ENCODE results near the gene CRYGS.
"Not testable (repeated sequence)": the region's sequence is repeated elsewhere in the genome, so short reads cannot be mapped to it uniquely, and the experiment has no call there.

CRYGS gene

DNA sequence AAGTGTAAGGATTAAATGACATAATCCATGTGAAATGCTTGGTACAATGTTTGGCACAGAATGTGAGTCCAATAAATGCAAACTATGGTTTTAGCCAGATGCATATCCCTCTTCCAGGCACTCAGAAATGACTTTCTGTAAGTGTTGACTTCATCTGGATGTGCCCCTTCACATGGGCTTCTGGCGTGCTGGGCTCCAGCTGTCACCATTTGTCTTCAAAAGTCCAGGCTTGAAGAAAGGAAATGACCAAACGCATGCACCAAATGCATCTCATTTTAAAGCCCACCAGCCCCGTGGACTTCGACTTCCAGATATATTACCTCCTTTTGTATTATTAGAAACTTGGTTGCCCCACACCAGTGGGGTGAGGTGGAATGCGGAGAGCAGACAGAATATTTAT lies 23.7 kb downstream of the CRYGS start:
- no peak for DNase-seq (ENCODE audit: extremely low read depth in 1 of 2, low read depth in 1 of 2)

DNA sequence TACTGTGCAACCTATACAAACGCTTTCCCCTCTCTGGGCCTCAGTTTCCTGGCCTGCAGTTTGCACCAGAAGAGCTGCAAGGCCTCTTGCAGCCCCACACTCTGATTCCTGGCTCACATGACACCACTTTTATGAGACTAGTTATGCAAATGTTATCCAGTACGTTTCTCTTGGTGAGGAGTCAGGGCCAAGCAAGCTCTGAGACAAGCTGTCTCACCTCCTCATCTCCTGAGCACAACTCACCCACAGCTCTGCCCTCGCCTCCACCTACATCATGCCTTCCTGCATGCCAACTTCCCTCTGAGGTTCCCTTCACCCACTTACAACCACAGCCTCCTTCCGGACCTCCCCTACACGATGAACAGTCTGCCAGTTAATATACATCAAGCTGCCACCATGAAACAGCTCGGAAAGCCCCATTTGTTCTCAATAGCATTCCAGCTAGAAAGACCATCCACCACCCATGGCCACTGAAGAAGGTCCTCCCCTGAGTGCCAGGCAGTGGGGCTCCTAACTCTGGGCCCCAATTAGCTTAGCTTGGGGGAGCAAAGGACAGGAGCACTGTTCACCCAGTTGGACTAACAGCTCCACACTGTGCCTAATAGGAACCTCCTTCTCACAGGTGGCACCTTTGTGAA lies 25.0 kb downstream of the CRYGS start:
- peak in 1 of 2 donors; percentile 59 for DNase-seq (ENCODE audit: extremely low read depth in 1 of 2, low read depth in 1 of 2)

DNA sequence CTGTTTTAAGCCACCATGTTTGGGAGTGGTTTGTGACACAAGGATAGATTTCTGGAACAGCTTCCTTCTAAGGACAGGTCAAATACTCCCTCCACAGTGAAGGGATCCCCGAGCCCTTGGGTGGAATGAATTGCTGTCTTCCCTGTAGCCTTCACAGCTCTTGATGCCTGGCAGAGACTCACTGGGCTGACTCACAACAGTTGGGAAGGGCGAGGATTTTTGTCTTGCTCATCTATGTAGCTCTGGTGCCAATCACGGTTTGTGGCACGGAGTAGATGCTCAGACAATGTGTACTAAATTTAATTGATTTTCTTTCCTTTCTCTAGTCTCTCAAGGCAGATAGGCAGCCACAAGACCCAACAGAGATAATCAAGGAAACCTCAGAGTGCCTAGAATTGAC lies 27.0 kb downstream of the CRYGS start:
- DNase-seq (ENCODE audit: extremely low read depth in 1 of 2, low read depth in 1 of 2) = no peak

DNA sequence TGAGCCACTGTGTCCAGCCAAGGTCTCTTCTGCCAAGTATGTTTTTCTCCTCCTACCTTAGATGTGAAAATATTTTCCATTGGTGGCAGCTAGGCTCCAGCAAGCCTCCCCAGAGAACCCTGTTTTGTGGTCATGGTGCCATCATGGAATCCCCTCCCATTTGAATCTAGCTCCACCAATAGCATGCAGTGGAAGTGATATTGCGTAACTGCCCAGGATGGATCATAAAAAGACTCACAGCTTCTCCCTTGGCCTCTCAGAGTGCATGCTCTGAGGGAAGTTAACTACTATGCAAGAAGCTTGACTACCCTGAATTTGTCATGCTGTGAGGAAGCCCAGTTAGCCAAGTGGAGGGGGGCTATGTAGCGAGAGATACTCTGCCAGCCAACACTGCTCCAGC lies 27.5 kb downstream of the CRYGS start:
- DNase-seq (ENCODE audit: extremely low read depth in 1 of 2, low read depth in 1 of 2) = no peak

DNA sequence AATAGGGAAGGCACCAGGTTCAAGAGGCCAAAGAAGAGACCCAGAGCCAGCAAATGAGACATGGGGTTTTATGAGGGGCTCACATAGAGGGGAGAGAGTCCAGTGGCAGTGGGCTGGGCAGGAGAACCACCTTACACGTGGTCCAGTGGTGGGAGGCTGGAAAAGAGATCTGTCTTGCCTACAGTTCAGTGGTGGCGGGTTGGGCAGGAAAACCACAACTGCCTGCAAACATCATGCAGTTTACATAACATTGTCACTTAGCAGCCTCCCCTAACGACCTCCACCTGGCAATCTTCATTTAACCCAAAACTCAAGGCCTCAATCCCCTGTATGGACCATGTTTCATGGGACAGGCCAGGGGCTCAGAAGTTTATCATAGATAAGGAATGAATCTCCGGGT lies 29.1 kb downstream of the CRYGS start:
- no peak for DNase-seq (ENCODE audit: extremely low read depth in 1 of 2, low read depth in 1 of 2)

DNA sequence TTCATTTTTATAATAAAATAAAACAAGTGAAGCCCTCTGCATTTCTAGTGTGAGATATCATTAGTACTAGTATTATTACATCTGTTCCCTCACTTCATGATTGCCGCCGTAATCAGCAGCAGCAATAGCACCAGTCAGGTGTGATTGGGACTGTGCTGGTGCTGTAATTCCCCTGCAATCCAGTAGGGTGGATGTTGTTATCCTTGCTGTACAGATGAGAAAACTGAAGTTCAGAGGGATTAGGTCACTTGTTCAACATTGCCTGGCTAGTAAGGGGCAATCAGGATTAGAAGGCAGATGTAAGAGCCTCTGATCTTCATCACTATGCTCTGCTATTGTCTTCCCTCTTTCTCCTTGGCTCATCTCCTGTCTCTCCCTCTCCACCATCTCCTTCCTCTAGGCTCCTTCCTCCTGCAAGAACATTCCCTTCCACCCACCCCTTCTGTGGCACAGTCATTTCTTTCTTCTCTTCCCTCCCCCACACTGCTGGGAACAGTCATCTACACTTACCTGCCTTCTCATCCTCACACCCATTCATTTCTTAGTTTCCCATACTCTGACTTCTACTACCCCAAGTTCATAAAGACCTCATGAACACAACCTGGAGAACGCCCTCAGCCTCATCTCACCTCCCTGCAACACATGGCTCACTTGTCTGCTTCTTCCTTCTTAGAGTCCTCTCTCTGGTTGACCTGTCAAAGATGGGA lies 29.7 kb downstream of the CRYGS start:
- DNase-seq (ENCODE audit: extremely low read depth in 1 of 2, low read depth in 1 of 2) = no peak

DNA sequence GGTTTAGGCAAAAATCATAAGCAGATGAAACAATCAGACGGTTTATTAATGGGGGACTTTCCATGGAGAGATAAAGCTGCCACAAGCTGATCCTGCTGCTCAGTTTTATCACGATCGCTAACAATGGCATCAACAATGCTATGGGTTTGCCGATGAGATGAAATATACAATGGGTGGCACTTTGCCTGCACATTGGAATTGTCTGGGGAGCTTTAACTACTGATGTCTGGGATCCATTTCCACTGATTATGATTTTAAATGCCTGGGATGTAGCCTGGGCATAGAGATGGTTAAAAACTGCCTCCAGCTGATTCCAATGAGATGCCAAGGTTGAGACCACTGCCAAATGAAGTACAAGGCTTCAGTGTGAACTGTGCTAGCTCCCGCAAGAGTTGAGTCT lies 30.8 kb downstream of the CRYGS start:
- DNase-seq (ENCODE audit: extremely low read depth in 1 of 2, low read depth in 1 of 2) = no peak

DNA sequence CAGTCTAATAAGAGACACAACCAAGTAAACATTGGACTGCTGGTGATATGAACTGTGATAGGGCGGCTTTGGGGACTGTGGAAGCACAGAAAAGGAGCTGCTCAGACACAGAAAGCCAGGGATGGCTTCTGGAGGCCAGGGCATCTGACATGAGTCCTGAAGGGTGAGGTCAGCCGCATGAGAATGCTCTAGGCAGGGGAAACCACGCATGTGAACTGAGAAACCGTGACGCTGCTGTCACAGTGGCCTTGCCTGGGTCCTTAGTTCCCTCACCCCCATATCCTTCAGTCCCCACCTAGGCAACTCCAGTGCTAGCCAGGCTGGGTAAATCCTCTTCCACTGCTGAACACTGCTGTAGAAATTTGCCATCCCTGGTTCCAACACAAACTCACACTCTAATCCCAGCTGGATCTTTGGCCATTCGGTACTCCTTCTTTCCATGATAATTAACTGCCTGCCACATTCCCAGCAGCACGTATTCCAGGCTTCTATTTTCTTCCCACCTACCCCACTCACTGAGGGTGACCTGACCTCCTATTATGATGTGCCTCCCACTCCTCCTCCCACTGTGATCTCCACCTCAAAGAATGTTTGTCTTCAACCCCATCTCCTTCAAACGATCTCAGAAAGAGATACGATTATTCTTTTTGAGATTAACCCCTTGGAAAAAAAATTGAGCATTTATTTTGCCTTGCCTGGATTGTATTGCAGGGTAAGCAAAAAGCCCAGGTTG lies 31.4 kb downstream of the CRYGS start:
- DNase-seq (ENCODE audit: extremely low read depth in 1 of 2, low read depth in 1 of 2) = no peak

DNA sequence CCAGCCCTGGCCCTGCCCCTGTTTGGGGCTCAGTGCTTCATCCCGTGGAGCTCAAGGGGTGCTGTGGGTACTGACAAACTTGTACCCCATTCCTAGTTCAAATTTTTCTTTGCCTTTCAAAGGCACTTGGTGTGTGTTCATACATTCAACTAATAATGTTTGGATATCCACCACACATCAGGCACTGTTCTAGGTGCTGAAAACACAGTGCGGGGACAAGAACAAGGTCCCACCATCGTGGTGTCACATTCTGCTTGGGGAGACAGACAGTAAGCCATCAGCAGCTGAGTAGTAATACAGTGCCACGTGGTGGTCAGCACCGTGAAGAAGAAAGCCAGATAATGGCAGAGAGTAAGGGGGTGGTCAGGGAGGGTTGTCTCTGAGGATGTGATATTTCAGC lies 32.5 kb downstream of the CRYGS start:
- DNase-seq (ENCODE audit: extremely low read depth in 1 of 2, low read depth in 1 of 2) = no peak

DNA sequence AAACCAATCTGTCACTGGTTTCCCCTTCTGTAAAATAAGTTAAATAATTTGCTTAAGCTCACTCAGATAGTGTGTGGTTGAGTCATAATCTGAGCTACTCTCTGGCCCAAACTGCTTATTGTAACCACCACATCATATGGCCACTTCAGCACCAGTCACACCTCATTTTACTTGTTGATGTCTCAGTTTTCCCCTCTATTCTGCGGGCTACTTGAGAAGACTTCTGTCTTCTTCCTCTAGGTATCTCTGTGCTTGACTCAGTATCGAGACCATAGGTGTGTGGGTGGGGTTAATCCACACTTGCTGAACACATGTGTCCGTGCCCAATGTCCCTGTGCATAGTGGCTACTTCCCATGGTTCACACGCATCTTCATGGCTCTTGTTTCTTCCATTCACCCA lies 32.9 kb downstream of the CRYGS start:
- DNase-seq (ENCODE audit: extremely low read depth in 1 of 2, low read depth in 1 of 2) = no peak

DNA sequence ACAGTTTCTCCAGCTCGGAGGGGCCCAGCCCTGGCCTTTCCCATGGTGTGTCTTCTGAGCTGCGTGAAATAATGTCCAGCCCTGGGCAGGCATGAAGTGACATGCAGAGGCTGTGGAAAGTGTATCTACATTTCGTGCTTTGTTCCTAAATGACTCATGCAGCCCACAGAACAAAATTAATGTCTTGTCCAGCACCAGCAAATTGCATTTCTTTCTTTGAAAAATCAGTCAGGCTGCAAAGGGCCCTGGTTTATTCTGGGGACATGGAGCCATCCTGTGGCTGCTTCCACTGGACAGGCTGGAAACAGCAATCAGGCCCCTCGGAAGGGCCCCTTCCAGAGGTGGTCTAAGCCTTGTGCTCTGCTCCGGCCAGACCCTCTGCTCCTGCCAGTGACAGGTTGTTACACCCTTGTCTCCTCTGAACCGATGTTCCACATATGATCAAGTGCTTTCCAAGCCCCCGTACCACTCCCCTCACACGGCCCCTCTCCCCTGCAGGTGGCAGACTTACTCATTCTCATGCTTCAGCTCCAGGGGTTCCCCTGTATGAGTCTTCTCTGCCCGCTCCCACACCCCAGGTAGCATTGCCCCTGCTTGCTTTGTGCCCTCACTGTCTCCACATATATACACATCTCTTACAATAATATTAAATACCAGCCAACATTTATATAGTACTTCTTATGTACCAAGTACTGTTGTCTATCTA lies 33.7 kb downstream of the CRYGS start:
- no peak for DNase-seq (ENCODE audit: extremely low read depth in 1 of 2, low read depth in 1 of 2)

DNA sequence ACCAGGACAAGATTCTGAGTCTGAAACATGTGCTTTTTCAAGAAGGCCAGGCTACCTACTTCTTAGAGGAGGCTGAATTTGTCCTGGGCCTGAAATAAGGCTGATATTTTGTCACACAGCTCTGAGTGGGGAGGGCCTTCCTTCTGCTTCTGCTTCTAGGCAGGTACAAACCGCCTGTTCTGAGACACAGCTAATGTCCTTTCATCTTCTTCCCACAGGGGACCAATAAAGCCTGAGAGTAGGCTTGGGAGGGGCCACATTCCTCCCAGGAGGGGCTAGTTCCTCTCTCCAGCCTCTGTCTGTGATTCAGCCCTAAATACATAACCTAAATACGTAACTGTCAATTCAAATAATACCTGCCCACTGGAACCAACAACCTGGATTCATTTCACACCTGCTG lies 34.8 kb downstream of the CRYGS start:
- DNase-seq (ENCODE audit: extremely low read depth in 1 of 2, low read depth in 1 of 2) = no peak

DNA sequence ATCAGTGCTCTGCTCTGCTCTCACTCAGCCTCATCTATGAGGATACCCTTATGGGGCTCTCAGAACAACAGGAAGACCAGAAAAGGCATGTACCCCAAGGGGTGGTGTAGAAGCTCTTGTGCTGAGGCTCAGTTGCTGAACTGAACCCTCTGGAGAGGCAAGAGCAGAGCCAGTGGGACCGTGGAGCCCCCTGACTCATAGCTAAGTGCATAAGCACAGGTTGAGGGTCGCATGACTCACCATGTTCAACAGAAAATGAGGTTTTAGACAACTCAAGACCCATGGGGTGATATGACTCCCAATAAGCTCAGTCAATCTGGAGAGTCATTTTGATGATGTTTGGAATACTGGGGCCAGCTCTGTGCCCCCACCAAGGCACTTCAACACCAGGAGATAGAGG lies 37.3 kb downstream of the CRYGS start:
- DNase-seq (ENCODE audit: extremely low read depth in 1 of 2, low read depth in 1 of 2) = peak in 1 of 2 donors; percentile 68

DNA sequence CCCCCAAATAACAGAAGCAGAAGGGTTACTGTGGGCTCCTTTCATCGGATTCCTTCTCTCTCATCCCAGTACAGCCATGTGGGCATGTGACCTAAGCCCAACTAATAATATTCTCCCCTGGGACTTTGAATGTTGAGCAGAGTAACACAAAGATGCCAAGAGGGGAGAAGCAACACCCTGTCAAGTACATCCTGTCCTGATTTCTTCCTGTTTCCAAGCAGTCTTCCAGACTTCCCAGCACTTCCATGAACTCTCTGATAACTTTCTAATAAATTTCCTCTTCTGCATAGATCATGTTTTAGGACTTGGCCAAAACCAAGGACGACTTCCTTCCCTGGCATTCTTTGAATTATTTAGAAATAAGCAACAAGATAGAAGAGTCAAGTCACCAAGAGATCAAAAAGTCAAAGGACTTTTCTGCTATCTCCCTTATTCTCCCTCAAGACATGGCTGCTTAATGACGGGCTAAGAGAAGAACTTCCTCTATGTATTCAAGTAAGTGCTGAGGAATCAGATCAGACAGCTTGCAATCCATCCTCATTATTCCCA lies 37.9 kb downstream of the CRYGS start:
- no peak for DNase-seq (ENCODE audit: extremely low read depth in 1 of 2, low read depth in 1 of 2)

DNA sequence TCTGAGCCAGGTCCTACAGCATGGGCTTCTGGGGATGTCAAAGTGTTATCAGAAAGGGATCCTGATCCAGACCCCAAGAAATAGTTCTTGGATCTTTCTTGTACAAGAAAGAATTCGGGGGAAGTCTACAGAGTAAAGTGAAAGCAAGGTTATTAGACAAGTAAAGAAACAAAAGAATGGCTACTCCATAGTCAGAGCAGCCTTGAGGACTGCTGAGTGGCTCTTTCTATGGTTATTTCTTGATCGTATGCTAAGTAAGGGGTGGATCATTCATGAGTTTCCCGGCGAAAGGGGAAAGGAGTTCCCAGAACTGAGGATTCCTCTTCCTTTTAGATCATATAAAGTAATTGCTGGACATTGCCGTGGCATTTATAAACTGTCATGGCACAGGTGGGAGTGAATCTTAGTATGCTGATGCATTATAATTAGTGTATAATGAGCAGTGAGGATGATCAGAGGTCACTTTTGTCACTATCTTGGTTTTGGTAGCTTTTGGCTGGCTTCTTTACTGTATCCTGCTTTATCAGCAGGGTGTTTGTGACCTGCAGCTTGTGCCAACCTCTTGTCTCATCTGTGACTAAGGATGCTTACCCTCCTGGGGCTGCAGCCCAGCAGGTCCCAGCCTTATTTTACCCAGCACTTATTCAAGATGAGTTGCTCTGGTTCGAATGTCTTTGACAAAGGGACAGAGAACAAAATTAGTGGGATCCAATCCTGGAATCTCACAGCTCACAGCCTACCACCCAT lies 41.0 kb downstream of the CRYGS start:
- no peak for DNase-seq (ENCODE audit: extremely low read depth in 1 of 2, low read depth in 1 of 2)

DNA sequence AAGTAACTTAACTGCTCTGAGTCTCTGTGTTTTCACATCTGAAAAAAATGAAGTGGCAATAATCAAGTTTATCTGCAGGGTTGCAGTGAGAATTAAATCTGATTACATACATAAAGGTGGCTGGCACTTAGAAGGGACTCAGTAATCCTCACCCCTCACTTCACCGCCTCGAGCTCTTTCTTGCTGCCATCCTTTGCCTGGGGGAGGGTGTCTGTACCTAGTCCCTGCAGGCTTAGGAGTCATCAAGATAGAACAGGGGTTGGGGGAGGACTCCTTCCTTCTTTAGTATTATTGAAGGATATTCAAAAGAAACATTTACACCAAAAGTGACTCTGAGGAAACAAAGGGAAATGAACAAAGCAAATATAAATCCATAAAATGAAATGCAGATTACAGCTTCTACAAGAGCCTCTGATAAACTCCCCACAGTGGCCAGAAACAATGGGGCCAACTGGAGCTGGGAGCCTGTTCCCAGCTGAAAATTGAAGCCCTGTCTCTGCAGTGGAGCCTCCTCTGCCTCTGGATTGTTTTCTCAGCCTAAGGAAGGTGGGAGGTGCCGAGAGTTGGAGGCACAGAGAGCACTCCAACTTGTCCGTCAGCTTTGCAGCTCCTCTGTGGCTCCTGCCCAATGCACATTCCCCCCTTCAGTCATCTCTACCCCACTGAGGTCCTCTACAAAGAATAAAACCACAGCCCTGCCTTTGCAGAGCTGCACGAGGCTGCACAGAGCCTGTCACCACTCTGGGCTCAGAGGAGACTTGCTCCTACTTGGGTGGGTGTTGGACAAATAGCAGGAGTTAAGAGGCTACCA lies 41.8 kb downstream of the CRYGS start:
- DNase-seq (ENCODE audit: extremely low read depth in 1 of 2, low read depth in 1 of 2) = no peak

DNA sequence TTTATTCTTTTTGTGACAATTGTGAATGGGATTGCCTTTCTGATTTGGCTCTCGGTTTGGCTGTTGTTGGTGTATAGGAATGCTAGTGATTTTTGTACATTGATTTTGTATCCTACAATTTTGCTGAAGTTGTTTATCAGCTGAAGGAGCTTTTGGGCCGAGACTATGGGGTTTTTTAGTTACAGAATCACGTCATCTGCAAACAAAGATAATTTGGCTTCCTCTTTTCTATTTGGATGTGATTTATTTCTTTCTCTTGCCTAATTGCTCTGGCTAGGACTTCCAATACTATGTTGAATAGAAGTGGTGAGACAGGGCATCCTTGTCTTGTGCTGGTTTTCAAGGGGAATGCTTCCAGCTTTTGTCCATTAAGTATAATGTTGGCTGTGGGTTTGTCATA lies 44.2 kb downstream of the CRYGS start:
- not testable (repeated sequence) for DNase-seq (ENCODE audit: extremely low read depth in 1 of 2, low read depth in 1 of 2)

DNA sequence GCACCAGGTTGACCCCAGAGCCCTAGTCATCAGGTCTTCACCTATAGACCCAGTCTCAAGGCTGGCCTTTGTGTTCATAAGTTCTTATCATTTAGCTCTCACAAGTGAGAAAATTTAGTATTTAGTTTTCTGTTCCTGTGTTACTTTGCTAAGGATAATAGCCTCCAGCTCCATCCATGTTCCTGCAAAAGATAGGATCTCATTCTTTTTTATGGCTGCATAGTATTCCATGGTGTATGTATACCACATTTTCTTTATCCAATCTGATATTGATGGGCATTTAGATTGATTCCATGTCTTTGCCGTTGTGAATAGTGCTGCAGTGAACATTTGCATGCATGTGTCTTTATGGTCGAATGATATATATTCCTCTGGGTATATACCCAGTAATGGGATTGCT lies 46.2 kb downstream of the CRYGS start:
- not testable (repeated sequence) for DNase-seq (ENCODE audit: extremely low read depth in 1 of 2, low read depth in 1 of 2)

DNA sequence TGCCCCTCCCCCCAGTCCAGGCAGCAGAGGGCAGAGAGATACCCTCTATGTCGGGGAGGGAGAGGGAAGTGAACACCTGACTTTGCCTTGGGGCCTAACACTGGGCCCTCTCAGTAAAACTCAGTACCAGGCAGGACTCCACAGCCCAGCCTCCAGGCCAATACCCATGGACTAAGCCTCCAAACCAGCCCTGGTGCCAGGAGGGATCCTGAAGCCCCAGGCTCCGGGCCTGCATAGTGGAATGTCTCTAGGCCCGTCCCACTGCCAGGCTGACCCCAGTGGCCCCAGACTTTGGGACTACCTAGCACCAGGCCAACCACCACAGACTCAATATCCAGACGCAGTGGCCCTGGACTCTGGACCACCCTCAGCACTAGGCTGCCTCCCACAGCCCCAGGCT lies 46.6 kb downstream of the CRYGS start:
- no peak for DNase-seq (ENCODE audit: extremely low read depth in 1 of 2, low read depth in 1 of 2)

DNA sequence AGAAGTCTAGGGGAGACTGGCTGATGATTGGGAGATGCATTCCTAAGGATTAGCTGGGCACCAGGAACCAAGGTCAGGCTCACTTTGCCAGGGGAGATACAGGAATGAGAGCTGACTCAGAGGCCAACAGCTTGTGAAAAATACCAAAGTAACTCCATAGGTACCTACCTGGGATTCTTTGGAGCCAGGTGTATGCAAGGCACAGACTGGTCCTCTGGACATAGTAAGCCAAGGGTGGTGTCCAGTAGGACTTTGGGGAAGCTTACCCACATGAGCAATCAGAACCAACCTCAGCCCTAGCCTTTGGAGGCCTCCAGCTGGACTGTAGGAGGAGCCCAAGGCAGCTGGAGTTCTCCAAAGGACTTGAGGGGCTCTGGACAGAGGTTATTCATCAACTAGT lies 47.5 kb downstream of the CRYGS start:
- DNase-seq (ENCODE audit: extremely low read depth in 1 of 2, low read depth in 1 of 2) = no peak
